ENCODE measurements around the gene IL17RA.

The IL17RA gene

GRCh38 chr22:17086296-17086695 lies 1.5 kb downstream of the IL17RA start:
- H3K27ac ChIP-seq = no peak overlapping the region
- TF ChIP-seq ZFX (IDR thresholded peaks at IDR 0.05) (no peak), CTCF (conservative IDR thresholded peaks at IDR 0.05) (no peak)

DNA sequence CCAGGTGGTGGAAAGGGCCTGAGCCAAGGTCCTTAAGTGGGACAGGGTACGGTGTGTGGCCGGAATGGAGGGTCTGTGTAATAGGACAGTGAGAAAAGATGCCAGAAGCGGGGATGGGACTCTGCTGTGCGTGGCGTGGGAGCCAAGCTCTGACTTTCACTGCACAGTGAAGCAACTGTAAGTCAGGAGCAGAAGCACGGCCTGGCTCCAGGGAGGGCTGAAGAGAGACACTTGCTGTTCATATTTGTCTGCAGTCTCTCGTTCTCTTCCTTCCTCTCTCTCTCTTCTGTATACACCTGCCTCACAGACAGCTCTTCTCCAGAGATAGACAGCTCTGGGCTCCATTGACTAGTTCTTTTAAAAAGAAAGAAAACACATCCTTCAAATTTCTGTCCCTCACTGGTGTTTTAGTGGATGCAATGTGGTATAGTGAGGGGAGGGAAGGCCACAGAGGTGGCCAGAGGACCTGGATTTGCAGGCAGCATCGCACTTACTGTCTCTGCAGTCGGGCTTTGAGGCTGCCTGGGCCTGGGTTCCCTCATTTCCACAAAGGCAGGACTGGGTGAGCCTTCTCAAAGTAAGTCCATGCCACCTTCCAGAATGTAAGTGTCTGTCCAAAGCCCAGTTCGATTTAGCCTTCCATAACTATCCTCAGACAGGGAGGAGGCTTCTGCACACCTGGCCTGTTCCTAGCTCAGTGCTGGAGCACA lies 2.1 kb downstream of the IL17RA start:
- TF ChIP-seq ZFX (IDR thresholded peaks at IDR 0.05) = no peak
- no peak for TF ChIP-seq CTCF (conservative IDR thresholded peaks at IDR 0.05)
- H3K27ac ChIP-seq = no peak overlapping the region

- TF ChIP-seq CTCF (conservative IDR thresholded peaks at IDR 0.05) (no peak), ZFX (IDR thresholded peaks at IDR 0.05) (no peak)
- no peak overlapping the region for H3K27ac ChIP-seq
These were observed 2.8 kb downstream of the IL17RA start for GRCh38 chr22:17087498-17088131.

DNA sequence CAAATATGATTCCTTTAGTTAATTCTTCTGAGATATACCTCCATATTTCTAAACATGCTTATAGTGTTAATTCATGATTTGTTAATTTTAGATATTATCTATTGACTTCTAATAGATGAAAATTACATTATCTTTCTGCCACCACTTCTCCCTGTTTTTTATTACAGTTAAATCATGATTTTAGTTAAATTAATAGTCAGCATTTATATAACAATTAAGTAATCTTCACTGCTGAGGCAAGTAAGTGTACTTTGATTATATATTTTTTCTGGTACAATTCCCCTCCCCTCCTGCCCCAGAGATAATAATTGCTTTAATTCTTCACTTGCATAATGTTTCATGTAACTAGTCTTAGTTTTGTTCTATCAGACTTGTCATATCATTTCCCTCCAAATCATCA lies 5.8 kb downstream of the IL17RA start:
- no peak overlapping the region for H3K27ac ChIP-seq
- TF ChIP-seq ZFX (IDR thresholded peaks at IDR 0.05) (no peak), CTCF (conservative IDR thresholded peaks at IDR 0.05) (no peak)

GRCh38 chr22:17091851-17092250 lies 7.1 kb downstream of the IL17RA start:
- TF ChIP-seq ZFX (IDR thresholded peaks at IDR 0.05) (no peak), CTCF (conservative IDR thresholded peaks at IDR 0.05) (no peak)
- H3K27ac ChIP-seq = no peak overlapping the region

DNA sequence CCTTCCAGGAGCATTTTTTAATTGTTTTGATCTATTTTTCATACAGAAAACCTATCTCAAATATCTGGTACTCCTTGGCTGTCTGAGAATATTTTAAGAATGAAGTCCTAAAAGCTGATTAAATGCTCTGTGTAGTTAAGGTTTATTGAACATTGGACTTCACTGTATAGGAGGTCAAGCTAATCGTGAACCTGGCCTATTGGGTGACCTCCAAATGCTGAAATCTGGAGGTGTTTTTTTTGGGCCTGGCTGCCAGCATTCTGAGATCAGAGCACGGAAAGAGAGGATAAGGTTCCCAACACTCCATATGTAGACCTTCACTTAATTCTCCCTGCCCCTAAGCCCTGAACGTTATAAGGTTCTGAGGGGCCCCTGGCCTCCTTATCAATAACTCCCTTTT lies 8.3 kb downstream of the IL17RA start:
- no peak overlapping the region for H3K27ac ChIP-seq
- TF ChIP-seq ZFX (IDR thresholded peaks at IDR 0.05) (no peak), CTCF (conservative IDR thresholded peaks at IDR 0.05) (no peak)

- TF ChIP-seq CTCF (conservative IDR thresholded peaks at IDR 0.05) = no peak; the same call in 1 of the 2 replicates
- TF ChIP-seq ZFX (IDR thresholded peaks at IDR 0.05) = no peak
- H3K27ac ChIP-seq = no peak overlapping the region
These were observed 10.7 kb downstream of the IL17RA start for GRCh38 chr22:17095538-17095937.

Data from C4-2B (cell line).